ENCODE measurements around the gene OR4D2. TPM values are rescaled to one million over a fixed set of nuclear protein-coding genes. Genes with fewer than 3 reads are reported as not detected.

The OR4D2 gene
- total RNA-seq, 2 experiments from 2014 or later, result not detected

GRCh38 chr17:58170622-58171021, 3.8 kb downstream of the OR4D2 start:
- no peak for ATAC-seq (ENCODE audit: poor library complexity)

GRCh38 chr17:58172369-58173071, 5.7 kb downstream of the OR4D2 start:
- CTCF ChIA-PET, result interaction anchor here (0.6 to 1.9 kb wide), 5 partner anchors 18 to 162 kb away, joined by 3 to 8 read pairs (median 3); no protein-coding TSS in a partner anchor
- TF ChIP-seq CTCF (IDR thresholded peaks at IDR 0.05), result peak; percentile 87
- H3K4me3 ChIP-seq (ENCODE audit: low read length), result peak overlapping the region; percentile 4
- H3K9me3 Mint-ChIP-seq, result no peaks in the 10 kb centered on the region
- H3K4me1 Mint-ChIP-seq (ENCODE audit: low read depth), result peaks cover 47% of the 10 kb centered on the region
- H3K9me3 ChIP-seq (ENCODE audit: control insufficient read depth in 1 of 2, insufficient read depth in 1 of 2, low read length in 2 of 2), result peaks cover 0 to 4% of the 10 kb centered on the region in 2 experiments
- H3K27ac ChIP-seq (ENCODE audit: low read depth in 1 of 2, low read length in 2 of 2), result peak overlapping the region in 1 of 2 donors; percentile 57
- no peak overlapping the region for H3K4me3 Mint-ChIP-seq
- intact Hi-C loops (cut with DNase I, micrococcal nuclease), result loop anchor here (1.0 to 5.0 kb wide), 6 partner anchors 20 to 315 kb away; partner anchors contain the start of gene MKS1 (in 1 of the 2)
- peak overlapping the region; percentile 31 for H3K27ac Mint-ChIP-seq
- POLR2A ChIA-PET, result interaction anchor here (0.6 to 1.8 kb wide), 7 partner anchors 16 to 166 kb away, joined by 3 to 10 read pairs (median 3); partner anchors contain the start of gene SRSF1
- H3K36me3 Mint-ChIP-seq (ENCODE audit: low read depth), result no peaks in the 10 kb centered on the region
- DNase-seq (peak in 13 of 14 experiments; percentile 16 to 81 (median 31)), ATAC-seq (ENCODE audit: poor library complexity) (peak; percentile 90)
- no peaks in the 10 kb centered on the region for H3K36me3 ChIP-seq (ENCODE audit: insufficient read depth, low read length)
- H3K27me3 ChIP-seq (ENCODE audit: control insufficient read depth in 1 of 2, insufficient read depth in 2 of 2, low read length in 2 of 2), result no peaks in the 10 kb centered on the region
- H3K27me3 Mint-ChIP-seq, result peaks cover 3% of the 10 kb centered on the region
- peaks cover 43% of the 10 kb centered on the region for H3K4me1 ChIP-seq (ENCODE audit: insufficient read depth, low read length)

More at GRCh38 chr17:58170622-58171021, 3.8 kb downstream of the OR4D2 start:
- Mint-ChIP-seq H3K36me3 (ENCODE audit: low read depth) (no peaks in the 10 kb centered on the region), H3K4me1 (ENCODE audit: low read depth) (peaks cover 64% of the 10 kb centered on the region), H3K9me3 (peaks cover 1% of the 10 kb centered on the region), H3K27me3 (no peaks in the 10 kb centered on the region), H3K27ac (peak overlapping the region; percentile 86), H3K4me3 (peak overlapping the region; percentile 71)
- ChIA-PET CTCF (interaction anchor here (0.7 to 2.2 kb wide), 3 partner anchors 11 to 247 kb away, joined by 3 to 6 read pairs (median 5); partner anchors contain the start of gene RNF43), POLR2A (interaction anchor here (0.7 to 3.0 kb wide), 10 partner anchors 8 to 164 kb away, joined by 3 to 26 read pairs (median 4); partner anchors contain the start of genes MKS1 and SRSF1)
- DNase-seq, result peak in 1 of 14 experiments; percentile 71
- H3K27ac ChIP-seq (ENCODE audit: low read depth in 1 of 2, low read length in 2 of 2), result peak overlapping the region; percentile 32 to 68
- H3K4me3 ChIP-seq (ENCODE audit: low read length), result peak overlapping the region; percentile 6
- no peaks in the 10 kb centered on the region for H3K9me3 ChIP-seq (ENCODE audit: control insufficient read depth in 1 of 2, insufficient read depth in 1 of 2, low read length in 2 of 2)
- H3K36me3 ChIP-seq (ENCODE audit: insufficient read depth, low read length), result no peaks in the 10 kb centered on the region
- no peak for TF ChIP-seq CTCF (IDR thresholded peaks at IDR 0.05)
- intact Hi-C loops (cut with DNase I, micrococcal nuclease), result loop anchor here in 1 of 2 experiments (5.0 kb wide), 4 partner anchors 47 to 313 kb away; partner anchors contain the start of gene MKS1
- H3K4me1 ChIP-seq (ENCODE audit: insufficient read depth, low read length), result peaks cover 47% of the 10 kb centered on the region
- no peaks in the 10 kb centered on the region for H3K27me3 ChIP-seq (ENCODE audit: control insufficient read depth in 1 of 2, insufficient read depth in 2 of 2, low read length in 2 of 2)

GRCh38 chr17:58174871-58175270, 8.1 kb downstream of the OR4D2 start:
- intact Hi-C loops (cut with DNase I, micrococcal nuclease), result loop anchor here in 1 of 2 experiments (5.0 kb wide), 4 partner anchors 42 to 318 kb away; partner anchors contain the start of gene MKS1
- Histone ChIP-seq H3K27me3 (ENCODE audit: control insufficient read depth in 1 of 2, insufficient read depth in 2 of 2, low read length in 2 of 2) (no peaks in the 10 kb centered on the region), H3K27ac (ENCODE audit: low read depth in 1 of 2, low read length in 2 of 2) (no peak overlapping the region), H3K9me3 (ENCODE audit: control insufficient read depth in 1 of 2, insufficient read depth in 1 of 2, low read length in 2 of 2) (peaks cover 0 to 4% of the 10 kb centered on the region in 2 experiments), H3K36me3 (ENCODE audit: insufficient read depth, low read length) (no peaks in the 10 kb centered on the region), H3K4me1 (ENCODE audit: insufficient read depth, low read length) (peaks cover 23% of the 10 kb centered on the region), H3K4me3 (ENCODE audit: low read length) (no peak overlapping the region)
- Mint-ChIP-seq H3K27ac (no peak overlapping the region), H3K27me3 (peaks cover 5% of the 10 kb centered on the region), H3K9me3 (no peaks in the 10 kb centered on the region), H3K4me1 (ENCODE audit: low read depth) (peaks cover 29% of the 10 kb centered on the region), H3K4me3 (no peak overlapping the region), H3K36me3 (ENCODE audit: low read depth) (no peaks in the 10 kb centered on the region)
- ATAC-seq (ENCODE audit: poor library complexity), result no peak
- no peak for TF ChIP-seq CTCF (IDR thresholded peaks at IDR 0.05)
- ChIA-PET CTCF (no interaction called here), POLR2A (no interaction called here)
- DNase-seq, result no peak
